Erythroblast (primary cell): Measurements from ENCODE around the gene HMOX1.
"Not testable (repeated sequence)": the region's sequence is repeated elsewhere in the genome, so short reads cannot be mapped to it uniquely, and the experiment has no call there.

Experiments
- DNase-seq, 2 experiments: peaks; one replicate each; lab custom pipeline; 2025; lab: John Stamatoyannopoulos, UW
- GATA1 ChIP-seq: IDR thresholded peaks from 2 replicates; pipeline ENCODE4 v1.6.1; 2011; ENCODE audit warnings: low read depth, mild to moderate bottlenecking, control low read depth, low read length, moderate library complexity
- POLR2A ChIP-seq: IDR thresholded peaks from 2 replicates; pipeline ENCODE4 v1.6.1; 2011; ENCODE audit warnings: mild to moderate bottlenecking, low read length

The HMOX1 gene

DNA sequence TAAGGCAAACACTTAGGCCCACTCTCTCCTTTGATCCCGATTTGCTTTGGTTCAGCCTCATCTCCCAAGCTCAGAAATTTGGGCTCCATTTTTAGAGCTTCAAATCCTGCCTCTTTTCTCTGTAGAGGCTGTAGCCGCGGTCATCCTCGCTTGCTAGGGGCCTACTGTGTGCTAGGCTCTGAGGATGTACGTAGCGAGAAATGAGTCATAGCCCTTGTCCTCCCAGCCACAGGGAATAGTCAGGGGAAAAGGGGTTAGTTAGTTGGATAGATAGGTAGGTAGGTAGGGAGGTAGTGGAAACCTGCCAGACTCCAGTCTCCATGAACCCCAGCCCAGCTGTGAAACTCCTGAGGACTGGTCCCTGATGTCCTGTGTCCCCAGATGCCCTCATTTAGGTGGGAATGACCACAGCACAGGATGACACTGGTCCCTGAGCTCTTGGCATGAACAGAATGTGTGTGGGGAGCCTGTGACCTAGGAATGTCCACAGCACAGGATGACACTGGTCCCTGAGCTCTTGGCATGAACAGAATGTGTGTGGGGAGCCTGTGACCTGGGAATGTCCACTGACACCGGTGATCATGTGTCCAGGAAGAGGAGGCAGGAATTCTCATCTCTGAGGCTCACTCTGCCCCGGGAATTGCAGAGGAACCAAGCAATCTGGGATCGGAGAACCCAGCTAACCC lies 21.4 kb upstream of the HMOX1 start:
- DNase-seq: no peak
- no peak for TF ChIP-seq GATA1
- no peak for TF ChIP-seq POLR2A

DNA sequence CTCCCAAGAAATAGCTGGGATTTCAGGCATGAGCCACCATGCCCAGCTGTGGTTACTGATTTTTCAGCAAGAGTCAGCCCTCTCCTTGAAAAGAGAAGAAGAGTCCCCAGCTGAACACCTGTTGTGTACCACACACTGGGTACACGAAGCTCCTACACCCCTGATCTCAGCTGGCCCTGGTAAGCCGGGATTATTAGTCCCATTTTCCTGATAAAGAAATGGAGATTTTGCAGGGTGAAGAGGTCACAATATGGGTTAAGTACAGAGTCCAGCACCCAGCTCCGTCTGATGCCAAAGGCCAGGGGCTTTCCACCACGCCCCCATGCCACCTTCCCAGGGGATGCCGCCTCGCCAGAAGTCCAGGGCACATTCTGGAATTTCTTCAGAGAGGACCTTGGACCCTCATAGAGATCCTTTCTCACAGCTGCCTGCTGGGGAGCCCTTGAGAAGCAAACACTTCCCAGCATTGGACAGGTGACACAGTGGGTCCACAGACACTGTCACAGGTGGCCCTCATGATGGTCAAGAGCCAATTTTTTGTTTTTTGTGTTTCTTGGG lies 19.8 kb upstream of the HMOX1 start:
- no peak for TF ChIP-seq POLR2A
- TF ChIP-seq GATA1: no peak

DNA sequence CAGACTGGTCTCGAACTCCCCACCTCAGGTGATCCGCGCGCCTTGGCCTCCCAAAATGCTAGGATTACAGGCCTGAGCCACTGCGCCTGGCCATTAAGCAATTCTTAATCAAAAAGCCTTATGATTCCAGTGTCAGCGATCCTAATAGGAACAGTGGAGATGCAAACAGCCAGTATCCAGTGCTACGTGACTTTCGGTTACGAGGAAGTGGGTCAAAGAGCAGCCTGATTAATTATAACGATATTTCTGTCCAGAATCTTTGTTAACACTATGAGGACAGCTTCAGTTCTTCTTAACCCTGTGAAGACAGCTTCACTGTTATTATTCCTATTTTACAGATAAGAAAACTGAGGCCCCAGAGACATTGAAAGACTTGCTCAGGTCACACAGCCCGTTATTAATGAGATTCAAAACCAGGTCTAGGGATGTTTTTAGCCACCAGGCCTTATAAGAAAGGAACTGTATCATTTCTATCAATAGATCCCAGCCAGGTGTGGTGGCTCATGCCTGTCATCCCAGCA lies 17.3 kb upstream of the HMOX1 start:
- TF ChIP-seq GATA1: no peak
- TF ChIP-seq POLR2A: no peak

More for the DNA sequence above, 19.8 kb upstream of the HMOX1 start:
- no peak for DNase-seq

DNA sequence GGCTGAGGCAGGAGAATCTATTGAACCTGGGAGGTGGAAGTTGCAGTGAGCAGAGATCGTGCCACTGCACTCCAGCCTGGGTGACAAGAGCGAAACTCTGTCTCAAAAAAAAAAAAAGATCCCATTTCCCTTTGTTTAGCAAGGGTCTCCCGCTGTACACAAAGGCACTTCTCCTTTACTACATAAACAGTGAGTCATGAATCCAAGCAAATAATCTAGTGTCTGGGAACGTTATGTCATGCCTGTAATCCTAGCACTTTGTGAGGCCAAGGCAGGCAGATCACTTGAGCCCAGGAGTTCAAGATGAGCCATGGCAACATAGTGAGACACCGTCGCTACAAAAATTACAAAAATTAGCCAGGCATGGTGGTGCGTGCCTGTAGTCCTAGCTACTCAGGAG lies 16.7 kb upstream of the HMOX1 start:
- DNase-seq: not testable (repeated sequence)

More for the DNA sequence above, 17.3 kb upstream of the HMOX1 start:
- no peak for DNase-seq

DNA sequence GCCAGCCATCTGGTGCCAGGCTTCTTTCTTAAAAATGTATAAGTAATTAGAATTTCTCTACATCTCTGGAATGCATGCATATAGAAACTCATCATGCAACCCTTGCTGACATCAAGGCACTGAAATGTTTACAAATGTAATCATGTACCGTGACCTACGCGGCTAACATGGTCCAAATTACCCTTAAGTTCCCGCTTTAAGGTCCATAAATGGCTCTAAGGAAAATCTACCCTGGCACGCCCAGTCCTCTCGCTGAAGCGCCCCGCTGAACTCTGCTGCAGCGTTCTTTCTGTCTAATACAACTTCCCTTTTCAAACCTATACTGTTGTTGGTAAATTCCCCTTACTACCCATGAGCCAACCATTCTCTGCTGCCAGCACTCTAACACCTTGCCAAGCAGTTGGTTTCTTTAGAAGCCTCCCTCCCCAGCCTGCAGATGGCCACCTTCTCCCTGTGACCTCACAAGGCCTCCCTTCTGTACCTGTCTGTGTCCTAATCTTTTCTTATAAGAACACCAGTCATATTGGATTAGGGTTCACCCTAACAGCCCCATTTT lies 13.5 kb upstream of the HMOX1 start:
- peak in 1 of 2 experiments; percentile 22 for DNase-seq

DNA sequence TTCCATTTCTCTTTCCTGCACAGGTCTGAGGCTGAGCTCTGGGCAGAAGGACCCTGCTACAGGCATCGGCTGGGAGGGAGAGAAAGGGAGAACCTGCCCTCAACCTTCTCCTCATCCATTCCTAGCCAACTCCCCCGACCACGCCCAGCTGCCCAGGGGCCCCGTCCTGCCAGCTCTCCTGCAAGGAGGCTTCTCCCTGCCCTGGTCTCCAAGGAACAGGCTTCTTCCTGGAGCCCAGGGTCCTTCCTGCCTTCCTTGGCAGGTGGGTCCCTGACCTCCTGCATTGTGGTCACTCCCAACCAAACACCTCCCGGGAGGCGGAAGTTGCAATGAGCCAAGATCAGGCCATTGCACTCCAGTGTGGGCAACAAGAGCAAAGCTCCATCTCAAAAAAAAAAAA lies 12.5 kb upstream of the HMOX1 start:
- DNase-seq: no peak
- no peak for TF ChIP-seq GATA1
- TF ChIP-seq POLR2A: no peak

More for the DNA sequence above, 13.5 kb upstream of the HMOX1 start:
- TF ChIP-seq GATA1: no peak
- TF ChIP-seq POLR2A: no peak

DNA sequence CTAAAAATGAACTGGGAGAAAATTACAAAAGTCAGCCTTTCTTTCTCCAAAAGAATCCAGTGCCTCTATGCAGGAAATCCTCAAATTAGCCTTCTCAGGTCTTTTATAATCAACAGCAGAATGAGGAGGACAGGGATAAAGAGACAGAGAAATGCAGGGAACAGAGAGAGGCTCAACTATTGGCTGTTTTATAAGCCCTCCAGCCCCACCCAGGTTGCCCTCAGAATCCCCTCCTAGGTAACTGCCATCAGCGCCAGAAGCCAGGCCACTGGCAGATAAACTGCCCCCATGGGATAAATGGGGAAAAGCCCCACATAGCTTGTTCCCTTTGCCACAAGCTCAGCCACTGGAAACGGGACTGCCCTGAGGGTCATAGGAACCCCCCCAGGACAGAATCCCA lies 10.9 kb upstream of the HMOX1 start:
- DNase-seq: no peak
- TF ChIP-seq POLR2A: no peak
- TF ChIP-seq GATA1: no peak

DNA sequence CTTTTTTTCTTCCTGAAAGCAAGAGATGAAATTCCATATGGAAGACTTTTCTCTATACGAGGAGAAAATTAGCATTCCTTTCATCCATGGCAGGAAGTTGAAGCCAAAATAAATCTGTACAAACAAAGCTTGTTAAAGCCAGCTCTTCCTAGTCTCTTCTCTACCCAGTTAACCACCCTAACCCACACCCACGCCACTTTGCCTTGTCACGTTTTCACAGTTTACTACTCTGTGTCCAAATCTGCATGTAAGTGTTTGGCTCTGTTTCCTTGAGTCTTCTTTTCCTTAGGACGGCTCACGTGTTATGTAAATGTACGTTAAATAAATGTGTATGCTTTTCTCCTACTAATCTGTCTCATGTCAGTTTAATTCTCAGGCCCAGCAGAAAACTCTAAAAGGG lies 7.1 kb upstream of the HMOX1 start:
- TF ChIP-seq POLR2A (no peak), GATA1 (no peak)

DNA sequence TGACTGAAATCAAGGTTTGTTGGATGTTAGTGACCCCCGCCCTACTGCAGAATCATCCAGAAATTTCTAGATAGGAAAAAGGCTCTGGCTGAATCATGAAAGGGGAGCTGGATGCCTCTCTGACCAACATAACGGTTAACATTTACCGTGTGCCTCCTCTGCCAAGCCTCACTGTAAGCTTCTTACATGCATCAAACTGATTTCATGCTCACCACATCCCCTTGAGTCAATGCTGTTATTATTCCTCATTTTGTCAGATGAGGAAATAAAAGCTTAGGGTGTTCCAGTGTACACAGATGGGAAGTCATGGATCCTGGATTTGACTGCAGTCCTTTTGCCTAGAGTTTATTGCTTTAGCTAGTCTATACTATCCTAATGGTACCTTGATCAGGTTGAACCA lies 5.9 kb upstream of the HMOX1 start:
- DNase-seq: no peak
- TF ChIP-seq GATA1 (no peak), POLR2A (no peak)

More for the DNA sequence above, 7.1 kb upstream of the HMOX1 start:
- DNase-seq: no peak

DNA sequence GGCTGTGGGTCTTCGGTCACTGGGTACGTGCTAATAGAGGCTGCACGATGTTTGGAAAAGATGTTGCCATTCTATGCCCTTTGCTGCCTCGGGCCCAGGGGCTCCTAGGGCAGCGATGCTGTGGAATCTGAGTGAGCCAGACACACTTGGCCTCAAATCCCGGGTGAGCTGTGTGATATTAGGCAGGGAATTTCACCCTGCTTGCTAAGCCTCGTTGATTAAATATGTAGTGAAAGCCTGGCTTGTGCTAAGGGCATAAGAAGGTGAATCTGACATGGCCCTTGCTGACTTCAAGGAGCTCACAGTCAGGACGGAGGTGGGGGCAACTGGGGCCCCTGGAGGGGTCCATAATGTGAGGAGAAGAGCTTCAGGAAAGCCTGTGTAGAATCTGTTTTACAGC lies 5.4 kb upstream of the HMOX1 start:
- TF ChIP-seq GATA1 (no peak), POLR2A (no peak)
- no peak for DNase-seq

DNA sequence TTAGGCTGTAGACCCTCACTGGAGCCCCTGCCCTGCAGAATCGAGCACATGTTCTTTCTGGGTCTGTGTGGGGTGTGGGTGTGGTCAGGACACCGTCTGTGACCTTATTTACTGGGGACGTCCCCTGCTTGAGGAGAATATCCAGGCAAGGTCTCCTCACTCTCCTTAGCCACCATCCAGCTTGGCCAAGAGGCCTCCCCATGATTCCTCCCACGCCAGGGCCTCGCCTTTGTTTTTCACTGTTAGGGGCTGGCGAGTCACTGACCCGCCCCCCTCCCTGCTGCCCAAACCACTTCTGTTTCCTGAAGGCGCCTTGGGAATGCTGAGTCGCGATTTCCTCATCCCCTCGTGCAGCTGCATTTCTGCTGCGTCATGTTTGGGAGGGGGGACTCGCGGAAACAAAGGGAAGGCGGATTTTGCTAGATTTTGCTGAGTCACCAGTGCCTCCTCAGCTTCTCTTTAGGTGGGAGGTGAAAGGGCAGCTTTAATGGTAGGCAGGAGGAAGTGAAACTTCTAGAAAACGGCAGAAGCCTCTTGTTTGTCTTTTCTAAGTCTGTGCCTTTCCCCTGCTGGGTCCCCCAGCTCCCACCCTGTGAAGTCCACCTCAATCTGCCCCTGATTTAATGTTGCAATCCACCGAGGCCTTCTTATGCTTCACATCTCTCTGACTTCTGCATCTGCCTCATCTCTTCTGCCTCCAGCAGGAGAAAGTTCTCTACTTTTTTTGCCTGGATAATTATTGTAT lies 4.0 kb upstream of the HMOX1 start:
- TF ChIP-seq POLR2A: peak; percentile 12
- TF ChIP-seq GATA1: no peak
- peak; percentile 83 to 90 for DNase-seq

DNA sequence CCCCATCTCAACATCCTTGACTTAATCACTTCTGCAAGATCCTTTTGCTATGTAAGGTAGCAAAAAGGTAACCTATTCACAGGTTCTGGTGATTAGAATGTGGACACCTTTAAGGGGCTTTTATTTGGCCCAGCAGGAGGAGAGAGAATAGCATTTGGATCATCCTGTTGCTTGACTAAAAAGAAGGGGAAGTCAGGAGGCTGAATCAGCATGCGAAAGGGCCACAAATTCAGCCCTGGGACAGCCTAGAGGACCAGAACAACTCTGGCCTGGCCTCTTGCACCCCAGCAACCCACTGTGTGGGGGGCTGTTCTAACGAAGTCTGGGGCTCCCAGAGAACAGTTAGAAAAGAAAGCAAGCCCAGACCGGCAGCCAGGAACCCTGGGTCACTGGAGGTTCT lies 3.2 kb upstream of the HMOX1 start:
- no peak for TF ChIP-seq GATA1
- no peak for TF ChIP-seq POLR2A

DNA sequence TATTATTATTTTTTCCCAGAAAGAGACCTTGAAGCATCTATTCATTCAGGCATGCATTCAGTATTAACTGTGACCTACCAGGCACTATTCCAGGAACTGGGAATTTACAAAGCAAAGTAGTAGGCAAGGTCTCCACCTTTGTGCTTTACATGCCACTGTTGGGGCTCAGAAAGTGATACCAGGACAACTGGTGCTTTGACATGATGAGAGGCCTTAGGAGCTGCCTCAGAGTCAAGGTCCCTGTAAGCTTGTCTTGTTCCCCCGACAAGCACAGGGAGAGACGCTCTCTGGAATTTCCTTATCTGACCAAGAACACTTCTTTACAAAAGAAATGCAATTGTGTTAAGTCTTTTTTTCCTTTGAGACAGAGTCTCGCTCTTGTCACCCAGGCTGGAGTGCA lies 2.3 kb upstream of the HMOX1 start:
- TF ChIP-seq POLR2A (no peak), GATA1 (no peak)
- no peak for DNase-seq

More for the DNA sequence above, 3.2 kb upstream of the HMOX1 start:
- DNase-seq: no peak

DNA sequence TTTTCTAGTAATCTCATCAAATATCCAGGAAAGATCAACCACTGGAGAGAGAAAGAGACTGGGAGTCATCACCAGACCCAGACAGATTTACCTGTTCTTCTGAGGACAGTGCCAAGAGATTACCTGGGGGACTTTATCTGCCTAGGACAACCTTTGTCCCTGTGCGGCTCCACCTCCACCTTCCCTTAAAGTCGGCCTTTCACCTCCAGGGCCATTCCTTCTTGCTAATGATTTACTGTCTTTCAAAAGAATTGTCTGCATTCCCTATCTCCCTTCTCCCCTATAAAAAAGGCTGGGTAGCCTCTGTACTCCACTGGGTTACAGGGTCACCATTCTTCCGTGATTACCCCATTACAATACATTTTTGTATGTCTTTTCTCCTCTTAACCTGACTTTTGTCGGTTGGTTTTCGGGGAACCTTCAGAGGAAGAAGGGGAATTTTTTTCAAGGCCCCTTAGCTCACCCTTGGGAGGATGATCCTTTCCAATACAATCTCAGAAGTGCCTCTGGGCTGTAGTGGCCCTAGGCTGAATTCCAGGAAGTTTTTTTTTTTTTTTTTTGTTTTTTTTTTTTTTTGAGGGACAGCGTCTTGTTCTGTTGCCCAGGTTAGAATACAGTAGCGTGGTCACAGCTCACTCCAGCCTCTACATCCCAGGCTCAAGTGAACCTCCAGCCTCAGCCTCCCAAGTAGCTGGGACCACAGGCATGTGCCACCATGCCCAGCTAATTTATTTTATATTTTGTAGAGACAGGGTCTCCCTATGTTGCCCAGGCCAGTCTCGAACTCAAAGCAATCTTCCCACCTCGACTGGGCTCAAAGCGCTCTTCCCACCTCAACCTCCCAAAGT lies 1.5 kb upstream of the HMOX1 start:
- TF ChIP-seq POLR2A (no peak), GATA1 (no peak)

DNA sequence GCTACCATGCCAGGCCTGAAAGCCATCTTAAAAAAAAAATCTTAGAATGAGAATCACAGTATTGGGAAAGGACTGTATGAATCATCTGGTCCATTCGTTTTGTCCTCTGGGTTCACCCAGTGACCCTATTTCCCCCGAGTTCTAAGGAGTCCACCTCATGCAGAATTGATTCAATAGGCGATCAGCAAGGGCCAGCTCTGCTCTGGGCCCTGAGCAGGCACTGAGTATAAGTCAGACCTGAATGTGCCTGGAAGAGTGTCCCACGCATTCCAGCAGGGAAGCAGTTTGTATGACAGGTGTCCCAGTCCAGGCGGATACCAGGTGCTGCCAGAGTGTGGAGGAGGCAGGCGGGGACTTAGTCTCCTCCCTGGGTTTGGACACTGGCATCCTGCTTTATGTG lies 883 bp upstream of the HMOX1 start:
- no peak for TF ChIP-seq POLR2A
- TF ChIP-seq GATA1: no peak
- DNase-seq: no peak

More for the DNA sequence above, 1.5 kb upstream of the HMOX1 start:
- no peak for DNase-seq
